HepG2 (cell line): ENCODE results near the gene CAPG. TPM values are rescaled to one million over a fixed set of nuclear protein-coding genes. Genes with fewer than 3 reads are reported as not detected.

Experiments
- CENPT ChIP-seq: sonication (generic); formaldehyde crosslinking; IDR thresholded peaks from 2 replicates; pipeline ENCODE4 v1.8.0; 2022; ENCODE audit warnings: low read depth, mild to moderate bottlenecking, moderate library complexity, missing genetic modification reagents
- DR1 ChIP-seq: sonication (generic); formaldehyde crosslinking; IDR thresholded peaks from 2 replicates; pipeline ENCODE4 v1.8.0; 2021; ENCODE audit warnings: mild to moderate bottlenecking, missing genetic modification reagents, inconsistent platforms
- ELF3 ChIP-seq: IDR thresholded peaks from 2 replicates; pipeline ENCODE4 v1.6.1; 2016; ENCODE audit warnings: missing genetic modification reagents, missing compliant biosample characterization
- ESRRA ChIP-seq: sonication (generic); formaldehyde crosslinking; IDR thresholded peaks from 2 replicates; pipeline ENCODE4 v1.5.1; 2020; ENCODE audit warnings: mild to moderate bottlenecking, low read depth, missing genetic modification reagents
- GTF3A ChIP-seq: sonication (generic); formaldehyde crosslinking; conservative IDR thresholded peaks from 2 replicates; pipeline ENCODE4 v1.4.0; 2020; ENCODE audit warnings: mild to moderate bottlenecking, missing genetic modification reagents
- MAFF ChIP-seq: IDR thresholded peaks from 2 replicates; pipeline ENCODE4 v1.6.1; 2011; ENCODE audit warnings: low read depth, low read length, improper control_type of control experiment
- MED8 ChIP-seq: sonication (generic); formaldehyde crosslinking; IDR thresholded peaks from 2 replicates; pipeline ENCODE4 v1.8.1; 2023; ENCODE audit warnings: mild to moderate bottlenecking, missing genetic modification reagents; ENCODE audit not compliant: insufficient replicate concordance
- NCOA5 ChIP-seq: sonication (generic); formaldehyde crosslinking; IDR thresholded peaks from 2 replicates; pipeline ENCODE4 v1.4.0; 2020; ENCODE audit warnings: missing genetic modification reagents
- RARA ChIP-seq: IDR thresholded peaks from 2 replicates; pipeline ENCODE4 v1.6.1; 2016; ENCODE audit warnings: missing genetic modification reagents, missing compliant biosample characterization
- RBM22 ChIP-seq: fragments of 200-400 bp; formaldehyde crosslinking; optimal IDR thresholded peaks from 2 replicates; pipeline ENCODE3; 2017; ENCODE audit warnings: mild to moderate bottlenecking, low read length, moderate library complexity
- SAP130 ChIP-seq: IDR thresholded peaks from 2 replicates; pipeline ENCODE4 v1.6.1; 2016; ENCODE audit warnings: low read depth
- SP2 ChIP-seq: sonication (generic); formaldehyde crosslinking; IDR thresholded peaks from 2 replicates; pipeline ENCODE4 v1.5.1; 2020; ENCODE audit warnings: mild to moderate bottlenecking, missing genetic modification reagents
- TAF1 ChIP-seq: sonication (generic); formaldehyde crosslinking; IDR thresholded peaks from 2 replicates; pipeline ENCODE4 v1.4.0; 2020; ENCODE audit warnings: missing genetic modification reagents
- TBX3 ChIP-seq: fragments of 450-650 bp; IDR thresholded peaks from 2 replicates; pipeline ENCODE4 v1.6.1; 2017; ENCODE audit warnings: antibody characterized with exemption, mild to moderate bottlenecking, inconsistent platforms, borderline replicate concordance
- TEAD2 ChIP-seq: sonication (generic); formaldehyde crosslinking; IDR thresholded peaks from 2 replicates; pipeline ENCODE4 v1.9.0; 2021; ENCODE audit warnings: missing genetic modification reagents
- TFDP2 ChIP-seq: sonication (generic); formaldehyde crosslinking; IDR thresholded peaks from 2 replicates; pipeline ENCODE4 v1.4.0; 2020; ENCODE audit warnings: missing genetic modification reagents
- TSC22D2 ChIP-seq: sonication (generic); formaldehyde crosslinking; IDR thresholded peaks from 2 replicates; pipeline ENCODE4 v1.5.1; 2020; ENCODE audit warnings: missing genetic modification reagents, mild to moderate bottlenecking, borderline replicate concordance
- ZBTB1 ChIP-seq: sonication (generic); formaldehyde crosslinking; IDR thresholded peaks from 2 replicates; pipeline ENCODE4 v1.4.0; 2020; ENCODE audit warnings: missing genetic modification reagents, borderline replicate concordance
- ZBTB49 ChIP-seq: sonication (generic); formaldehyde crosslinking; IDR thresholded peaks from 2 replicates; pipeline ENCODE4 v1.4.0; 2020; ENCODE audit warnings: missing genetic modification reagents, borderline replicate concordance
- ZC3H13 ChIP-seq: sonication (generic); formaldehyde crosslinking; IDR thresholded peaks from 2 replicates; pipeline ENCODE4 v1.8.1; 2023; ENCODE audit warnings: mild to moderate bottlenecking, missing genetic modification reagents, moderate library complexity
- ZFP36L2 ChIP-seq: sonication (generic); formaldehyde crosslinking; IDR thresholded peaks from 2 replicates; pipeline ENCODE4 v1.4.0; 2020; ENCODE audit warnings: missing genetic modification reagents
- ZMAT5 ChIP-seq: sonication (generic); formaldehyde crosslinking; IDR thresholded peaks from 2 replicates; pipeline ENCODE4 v1.5.0; 2020; ENCODE audit warnings: mild to moderate bottlenecking, low read depth, missing genetic modification reagents, borderline replicate concordance
- ZNF350 ChIP-seq: sonication (generic); formaldehyde crosslinking; IDR thresholded peaks from 2 replicates; pipeline ENCODE4 v1.4.0; 2020; ENCODE audit warnings: mild to moderate bottlenecking, low read depth, missing genetic modification reagents, borderline replicate concordance
- ZNF572 ChIP-seq: sonication (generic); formaldehyde crosslinking; IDR thresholded peaks from 2 replicates; pipeline ENCODE4 v1.5.1; 2020; ENCODE audit warnings: mild to moderate bottlenecking, missing genetic modification reagents
- ZNF589 ChIP-seq: sonication (generic); formaldehyde crosslinking; conservative IDR thresholded peaks from 2 replicates; pipeline ENCODE4 v1.8.0; 2022; ENCODE audit warnings: mild to moderate bottlenecking, moderate library complexity, missing genetic modification reagents
- ZNF703 ChIP-seq: sonication (generic); formaldehyde crosslinking; IDR thresholded peaks from 2 replicates; pipeline ENCODE4 v1.5.1; 2020; ENCODE audit warnings: missing genetic modification reagents, mild to moderate bottlenecking, moderate library complexity, borderline replicate concordance
- ZNF709 ChIP-seq: sonication (generic); formaldehyde crosslinking; IDR thresholded peaks from 2 replicates; pipeline ENCODE4 v1.5.0; 2020; ENCODE audit warnings: mild to moderate bottlenecking, missing genetic modification reagents
- ZNF713 ChIP-seq: sonication (generic); formaldehyde crosslinking; IDR thresholded peaks from 2 replicates; pipeline ENCODE4 v1.4.0; 2020; ENCODE audit warnings: mild to moderate bottlenecking, missing genetic modification reagents
- polyA plus RNA-seq, 8 experiments: library from polyadenylated mRNA; depleted of rRNA in 3 of 8; stranded (reverse) in 7 of 8; unstranded in 1 of 8; fragments of >200 nt; fragmentation: Illumina TruSeq in 4 of 8; extraction: Trizol in 4 of 8; gene quantifications; 2 replicates each; pipeline versions ENCODE4 v1.2.1 to v1.2.3, GENCODE V29; 2011 to 2016; ENCODE audit warnings: low read depth in 4 of 8, missing spikeins in 1 of 8, mixed read lengths in 1 of 8; ENCODE audit not compliant: insufficient read depth in 1 of 8
- total RNA-seq, 5 experiments: library from RNA; depleted of rRNA; stranded (reverse); fragments of >200 nt; fragmentation: Illumina TruSeq; extraction: Trizol; gene quantifications; 2 replicates each; pipeline ENCODE4 v1.2.3, GENCODE V29; 2016; ENCODE audit warnings: low read depth in 1 of 5

CAPG gene
- total and polyA plus RNA-seq, 2 of the 13 experiments (the other 11 are each of a cell fraction or from before 2014, with no cell fraction given) = 12.7 to 18.2 TPM

GRCh38 chr2:85419009-85419675 lies 9.0 kb upstream of the CAPG start (continued):
- TF ChIP-seq ZNF703 (CRISPR knock-in tag) (no peak; the same call in 1 of the 2 replicates), ZNF350 (CRISPR knock-in tag) (no peak; the same call in 1 of the 2 replicates), ZNF589 (CRISPR knock-in tag) (no peak), SP2 (CRISPR knock-in tag) (no peak), RBM22 (no peak), ZC3H13 (CRISPR knock-in tag) (no peak), ZBTB49 (CRISPR knock-in tag) (no peak), TEAD2 (no peak), TBX3 (no peak), CENPT (CRISPR knock-in tag) (no peak), TFDP2 (CRISPR knock-in tag) (no peak; the same call in 1 of the 2 replicates), ZNF572 (peak; percentile 39; the same call in 1 of the 2 replicates), ZMAT5 (CRISPR knock-in tag) (no peak), ZFP36L2 (no peak), ESRRA (CRISPR knock-in tag) (0 out of 2 replicates have a peak, but pooled peaks have one; percentile 10), GTF3A (CRISPR knock-in tag) (no peak), DR1 (CRISPR knock-in tag) (no peak), ELF3 (CRISPR knock-in tag) (peak; percentile 69), NCOA5 (CRISPR knock-in tag) (no peak), SAP130 (no peak; the same call in 1 of the 2 replicates), RARA (CRISPR knock-in tag) (0 out of 2 replicates have a peak, but pooled peaks have one; percentile 33), TSC22D2 (no peak), ZBTB1 (CRISPR knock-in tag) (no peak), MAFF (no peak), MED8 (no peak), ZNF713 (no peak), TAF1 (0 out of 2 replicates have a peak, but pooled peaks have one; percentile 13), ZNF709 (no peak)
